ENCODE measurements around the gene ATF2.

The ATF2 gene

GRCh38 chr2:175057078-175057685, 110.8 kb downstream of the ATF2 start:
- TF ChIP-seq CTCF (IDR thresholded peaks at IDR 0.05), result no peak
- H3K4me1 ChIP-seq (ENCODE audit: control insufficient read depth in 1 of 2, insufficient read depth in 1 of 2, low read depth in 1 of 2, low read length in 1 of 2), result no peaks in the 10 kb centered on the region
- no peak overlapping the region for H3K27ac ChIP-seq
- no peaks in the 10 kb centered on the region for H3K27me3 ChIP-seq
- no peaks in the 10 kb centered on the region for H3K36me3 ChIP-seq
- H3K9me3 ChIP-seq, result no peaks in the 10 kb centered on the region
- no peak overlapping the region for H3K4me3 ChIP-seq (ENCODE audit: low read depth in 1 of 2, low read length in 1 of 2)

- Histone ChIP-seq H3K4me1 (ENCODE audit: control insufficient read depth in 1 of 2, insufficient read depth in 1 of 2, low read depth in 1 of 2, low read length in 1 of 2) (no peaks in the 10 kb centered on the region), H3K4me3 (ENCODE audit: low read depth in 1 of 2, low read length in 1 of 2) (no peak overlapping the region), H3K9me3 (no peaks in the 10 kb centered on the region), H3K27ac (no peak overlapping the region), H3K27me3 (no peaks in the 10 kb centered on the region), H3K36me3 (no peaks in the 10 kb centered on the region)
- no peak for TF ChIP-seq CTCF (IDR thresholded peaks at IDR 0.05)
Observed at GRCh38 chr2:175055993-175056392, 112.0 kb downstream of the ATF2 start.

- H3K9me3 ChIP-seq, result no peaks in the 10 kb centered on the region
- TF ChIP-seq CTCF (IDR thresholded peaks at IDR 0.05), result no peak
- no peaks in the 10 kb centered on the region for H3K4me1 ChIP-seq (ENCODE audit: control insufficient read depth in 1 of 2, insufficient read depth in 1 of 2, low read depth in 1 of 2, low read length in 1 of 2)
- no peak overlapping the region for H3K27ac ChIP-seq
- no peak overlapping the region for H3K4me3 ChIP-seq (ENCODE audit: low read depth in 1 of 2, low read length in 1 of 2)
- H3K27me3 ChIP-seq, result no peaks in the 10 kb centered on the region
- no peaks in the 10 kb centered on the region for H3K36me3 ChIP-seq
Observed at GRCh38 chr2:175054340-175054739, 113.7 kb downstream of the ATF2 start.

- no peaks in the 10 kb centered on the region for H3K36me3 ChIP-seq
- no peak for TF ChIP-seq CTCF (IDR thresholded peaks at IDR 0.05)
- H3K4me1 ChIP-seq (ENCODE audit: control insufficient read depth in 1 of 2, insufficient read depth in 1 of 2, low read depth in 1 of 2, low read length in 1 of 2), result no peaks in the 10 kb centered on the region
Observed at GRCh38 chr2:175049661-175050060, 118.3 kb downstream of the ATF2 start.

GRCh38 chr2:175048275-175048674, 119.7 kb downstream of the ATF2 start:
- no peaks in the 10 kb centered on the region for H3K27me3 ChIP-seq
- TF ChIP-seq CTCF (IDR thresholded peaks at IDR 0.05), result no peak

More at GRCh38 chr2:175049661-175050060, 118.3 kb downstream of the ATF2 start:
- Histone ChIP-seq H3K27ac (no peak overlapping the region), H3K4me3 (ENCODE audit: low read depth in 1 of 2, low read length in 1 of 2) (no peak overlapping the region), H3K9me3 (no peaks in the 10 kb centered on the region), H3K27me3 (no peaks in the 10 kb centered on the region)

More at GRCh38 chr2:175048275-175048674, 119.7 kb downstream of the ATF2 start:
- no peaks in the 10 kb centered on the region for H3K36me3 ChIP-seq
- no peak overlapping the region for H3K4me3 ChIP-seq (ENCODE audit: low read depth in 1 of 2, low read length in 1 of 2)
- no peaks in the 10 kb centered on the region for H3K4me1 ChIP-seq (ENCODE audit: control insufficient read depth in 1 of 2, insufficient read depth in 1 of 2, low read depth in 1 of 2, low read length in 1 of 2)
- H3K27ac ChIP-seq, result no peak overlapping the region
- H3K9me3 ChIP-seq, result no peaks in the 10 kb centered on the region
